Measurements from ENCODE around the gene PPP1R3F.
A peak's percentile ranks its signal among the peaks of the same experiment; 100 is the strongest.
"Not testable (repeated sequence)": the region's sequence is repeated elsewhere in the genome, so short reads cannot be mapped to it uniquely, and the experiment has no call there.

PPP1R3F gene

DNA sequence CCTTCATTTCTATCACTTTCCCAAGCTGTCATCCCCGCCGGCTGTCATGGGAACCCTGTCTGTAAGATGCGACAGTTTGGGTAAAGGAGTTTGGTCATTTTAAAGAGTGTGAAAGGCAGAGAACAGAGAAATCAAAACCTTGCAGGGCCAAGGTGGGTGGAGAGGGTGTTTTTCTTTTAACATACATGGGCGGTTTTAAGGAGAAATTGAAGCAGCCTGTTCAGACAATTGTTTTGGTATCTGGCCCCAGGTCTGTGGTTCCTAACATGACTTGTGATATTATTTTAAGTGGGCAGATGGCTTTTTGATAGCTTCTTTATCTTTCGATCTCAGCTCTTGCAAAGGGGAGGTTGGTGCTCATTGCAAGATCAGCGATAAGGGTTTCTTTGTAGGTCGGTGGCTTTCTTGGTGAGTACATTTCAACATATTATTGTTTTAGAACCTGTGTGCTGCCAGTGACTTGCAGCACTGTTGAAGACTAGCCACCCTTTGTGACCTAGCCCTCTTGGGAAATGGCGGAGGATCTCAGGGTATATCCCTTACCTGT lies 3.7 kb downstream of the PPP1R3F start:
- DNase-seq (ENCODE audit: low spot score): no peak

GRCh38 chrX:49276207-49276606 lies 6.6 kb downstream of the PPP1R3F start:
- no peak for DNase-seq (ENCODE audit: low spot score)

- DNase-seq (ENCODE audit: low spot score): peak; percentile 37
Observed at GRCh38 chrX:49276671-49277534, 7.3 kb downstream of the PPP1R3F start.

- no peak for DNase-seq (ENCODE audit: low spot score)
Observed at GRCh38 chrX:49277535-49277830, 7.9 kb downstream of the PPP1R3F start.

DNA sequence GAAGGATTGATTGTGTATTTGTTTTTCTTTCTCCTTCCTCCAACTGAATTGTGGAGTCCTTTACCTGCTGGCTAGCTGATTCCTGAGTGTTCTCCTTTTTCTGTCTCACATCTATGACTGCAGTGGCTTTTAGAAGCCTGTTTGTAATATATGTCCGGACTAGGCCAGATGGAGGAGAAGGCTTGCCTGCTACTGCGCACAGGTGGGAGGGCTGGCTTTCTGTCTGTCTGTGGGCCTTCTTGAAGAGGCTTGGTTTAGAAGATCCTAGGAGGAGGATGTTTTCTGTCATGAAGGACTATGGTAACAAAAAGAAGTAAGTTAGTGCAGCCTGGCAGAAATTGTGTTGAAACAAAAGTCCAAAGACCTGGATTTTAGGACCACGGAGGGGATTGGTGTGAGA lies 8.5 kb downstream of the PPP1R3F start:
- no peak for DNase-seq (ENCODE audit: low spot score)

- DNase-seq (ENCODE audit: low spot score): no peak
Observed at GRCh38 chrX:49282647-49283011, 13.0 kb downstream of the PPP1R3F start.

DNA sequence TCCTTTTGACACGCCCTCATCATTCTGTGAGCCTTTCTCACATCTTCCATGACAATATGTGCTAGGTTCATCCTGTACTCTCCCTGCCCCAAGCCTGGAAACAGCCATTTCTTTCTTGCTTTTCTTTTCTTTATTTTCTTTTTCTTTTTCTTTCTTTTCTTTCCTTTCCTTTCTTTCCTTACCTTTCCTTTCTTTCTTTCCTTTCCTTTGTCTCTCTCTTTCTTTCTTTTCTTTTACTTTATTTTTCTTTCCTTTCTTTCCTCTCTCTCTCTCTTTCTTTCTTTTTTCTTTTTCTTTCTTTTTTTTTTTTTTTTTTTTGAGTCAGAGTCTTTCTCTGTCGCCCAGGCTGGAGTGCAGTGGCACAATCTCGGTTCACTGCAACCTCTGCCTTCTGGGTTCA lies 14.6 kb downstream of the PPP1R3F start:
- no peak for DNase-seq (ENCODE audit: low spot score)

DNA sequence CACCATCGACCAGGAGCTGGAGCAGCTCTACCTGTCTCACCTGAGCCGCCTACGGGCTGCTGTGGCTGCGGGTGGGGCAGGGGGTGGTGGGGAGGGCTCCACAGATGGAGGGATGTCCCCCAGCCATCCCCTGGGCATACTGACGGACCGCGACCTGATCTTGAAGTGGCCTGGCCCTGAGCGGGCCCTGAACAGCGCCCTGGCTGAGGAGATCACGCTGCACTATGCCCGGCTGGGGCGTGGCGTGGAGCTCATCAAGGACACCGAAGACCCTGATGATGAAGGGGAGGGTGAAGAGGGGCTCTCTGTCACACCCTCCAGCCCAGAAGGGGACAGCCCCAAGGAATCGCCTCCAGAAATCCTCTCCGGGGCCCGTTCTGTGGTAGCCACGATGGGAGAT lies 16.5 kb downstream of the PPP1R3F start:
- no peak for DNase-seq (ENCODE audit: low spot score)

DNA sequence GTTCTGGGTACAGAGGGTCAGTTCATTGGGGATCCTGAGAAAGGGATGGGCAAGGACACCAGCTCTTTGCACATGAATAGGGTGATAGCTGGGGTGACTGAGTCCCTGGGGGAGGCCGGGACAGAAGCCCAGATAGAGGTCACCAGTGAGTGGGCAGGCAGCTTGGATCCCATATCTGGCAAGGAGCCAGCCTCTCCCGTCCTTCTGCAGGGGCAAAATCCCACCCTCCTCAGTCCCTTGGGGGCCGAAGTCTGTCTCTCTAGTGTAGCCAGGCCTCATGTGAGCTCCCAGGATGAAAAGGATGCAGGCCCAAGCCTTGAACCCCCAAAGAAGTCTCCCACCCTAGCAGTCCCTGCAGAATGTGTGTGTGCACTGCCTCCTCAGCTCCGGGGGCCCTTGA lies 17.0 kb downstream of the PPP1R3F start:
- no peak for DNase-seq (ENCODE audit: low spot score)

DNA sequence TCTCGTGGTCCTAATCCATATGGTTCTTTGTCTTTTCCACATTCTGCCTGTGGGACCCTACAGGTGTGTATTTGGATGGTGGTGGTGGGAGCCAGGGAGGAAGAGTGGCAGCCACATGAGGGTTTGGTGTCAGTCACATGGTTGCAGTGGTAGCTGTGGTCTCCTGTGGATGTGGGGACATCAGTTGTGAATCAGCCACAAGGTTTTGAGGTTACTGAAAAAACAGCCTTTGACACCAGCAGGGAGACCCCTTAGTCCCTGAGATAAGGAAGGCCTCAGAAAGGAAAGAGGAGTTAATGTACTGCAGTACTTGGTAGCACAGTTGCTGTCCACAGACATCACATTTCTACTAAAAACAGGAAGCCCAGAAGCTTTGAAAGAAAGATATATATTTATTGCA lies 18.1 kb downstream of the PPP1R3F start:
- no peak for DNase-seq (ENCODE audit: low spot score)

DNA sequence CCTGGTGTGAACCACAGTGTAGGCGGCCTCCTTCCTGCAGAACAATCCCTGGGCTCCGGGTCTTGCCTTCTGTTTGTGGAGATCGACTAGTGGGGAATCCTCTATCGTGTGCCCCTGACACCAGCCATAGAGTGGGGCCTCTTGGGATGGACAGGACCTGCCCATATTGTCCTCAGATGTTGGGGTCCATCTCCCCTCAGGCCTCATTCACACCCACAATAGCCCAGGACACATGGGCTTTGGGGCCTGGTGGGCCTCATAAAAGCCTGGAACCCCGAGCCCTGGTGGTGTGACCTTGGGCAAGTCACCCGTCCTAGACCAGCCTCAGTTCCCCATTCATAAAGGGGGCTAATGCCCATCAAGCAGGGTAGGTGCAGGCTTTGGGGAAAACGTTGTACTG lies 20.6 kb downstream of the PPP1R3F start:
- DNase-seq (ENCODE audit: low spot score): no peak

GRCh38 chrX:49291615-49292337 lies 22.2 kb downstream of the PPP1R3F start:
- peak; percentile 70 for DNase-seq (ENCODE audit: low spot score)

DNA sequence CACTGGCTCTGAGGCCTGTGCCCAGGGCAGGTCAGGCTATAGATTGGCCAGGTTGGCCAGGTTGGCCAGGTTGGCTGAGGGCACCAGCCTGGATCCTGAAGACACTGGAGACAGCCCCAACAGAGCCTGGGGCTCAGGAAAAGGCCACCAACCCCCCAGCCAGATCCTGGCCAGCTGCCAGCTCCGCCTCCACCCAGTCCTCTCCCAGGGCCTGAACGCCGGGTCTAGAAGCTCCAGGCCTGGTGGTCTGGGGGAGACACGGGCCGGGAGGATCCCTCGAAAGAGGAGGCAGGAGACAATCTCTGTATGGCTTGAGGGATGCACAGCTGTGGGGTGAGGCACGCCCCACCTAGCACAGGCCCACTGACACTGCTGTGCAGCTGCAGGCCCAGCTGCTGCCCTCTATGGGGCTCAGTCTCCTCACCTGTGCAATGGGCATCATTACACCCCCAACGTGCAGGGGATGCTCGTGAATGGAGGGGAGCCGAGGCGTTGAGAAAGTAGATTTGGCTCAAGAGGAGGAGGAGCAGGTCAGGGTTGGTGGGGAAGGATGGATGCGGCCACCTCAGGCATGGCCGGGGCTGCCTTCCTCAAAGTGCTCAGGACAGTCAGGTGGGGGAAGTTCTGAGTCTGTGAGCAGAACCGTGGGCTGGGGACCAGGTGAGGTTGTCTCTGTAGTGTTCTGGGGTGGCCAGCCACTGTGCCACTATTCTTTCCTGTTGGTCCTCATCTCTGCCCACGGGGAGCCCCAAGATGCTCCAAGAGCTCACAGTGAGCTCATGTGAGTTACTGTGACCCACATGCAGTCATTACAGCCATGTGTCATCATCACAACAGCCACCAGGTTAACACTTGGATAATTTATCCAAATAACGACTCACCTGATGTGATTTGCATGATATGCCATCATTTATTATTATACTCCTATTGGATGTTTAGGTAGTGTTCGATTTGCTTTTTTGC lies 23.1 kb downstream of the PPP1R3F start:
- DNase-seq (ENCODE audit: low spot score): no peak

DNA sequence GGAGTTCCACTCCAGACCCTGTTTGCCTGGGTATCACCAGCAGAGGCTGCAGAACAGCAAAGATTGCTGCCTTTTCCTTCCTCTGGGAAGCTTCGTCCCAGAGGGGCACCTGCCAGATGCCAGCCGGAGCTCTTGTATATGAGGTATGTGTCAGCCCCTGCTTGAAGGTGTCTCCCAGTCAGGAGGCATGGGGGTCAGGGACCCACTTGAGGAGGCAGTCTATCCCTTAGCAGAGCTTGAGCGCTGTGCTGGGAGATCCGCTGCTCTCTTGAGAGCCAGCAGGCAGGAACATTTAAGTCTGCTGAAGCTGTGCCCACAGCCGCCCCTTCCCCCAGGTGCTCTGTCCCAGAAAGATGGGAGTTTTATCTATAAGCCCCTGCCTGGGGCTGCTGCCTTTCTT lies 29.7 kb downstream of the PPP1R3F start:
- DNase-seq (ENCODE audit: low spot score): not testable (repeated sequence)

GRCh38 chrX:49300703-49301102 lies 31.1 kb downstream of the PPP1R3F start:
- no peak for DNase-seq (ENCODE audit: low spot score)

DNA sequence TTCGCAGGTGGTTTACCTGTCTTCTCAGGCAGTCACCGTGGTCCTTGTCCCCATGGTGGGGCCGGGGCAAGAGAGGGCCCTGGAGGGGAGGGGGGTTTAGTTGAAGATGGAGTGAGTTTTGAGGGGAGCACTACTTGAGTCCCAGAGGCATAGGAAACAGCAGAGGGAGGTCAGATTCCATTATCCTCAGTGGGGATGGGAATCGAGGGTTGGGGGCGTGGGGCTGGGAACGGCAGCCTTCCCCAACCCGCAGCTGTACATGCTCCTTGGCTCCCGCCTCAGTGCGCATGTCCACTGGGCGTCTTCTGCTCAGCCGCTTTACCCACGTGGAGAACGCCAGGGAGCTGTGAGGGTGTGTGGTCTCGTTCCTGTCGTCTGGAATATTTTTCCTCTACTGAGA lies 33.8 kb downstream of the PPP1R3F start, which contains the start of gene GAGE10:
Gene GAGE10 (plus strand): TSS at position 301 of the 400 bp plus-strand sequence. CDS start 1,214 bp downstream, outside the sequence.
- DNase-seq (ENCODE audit: low spot score): no peak

GRCh38 chrX:49307775-49308174 lies 38.2 kb downstream of the PPP1R3F start:
- DNase-seq (ENCODE audit: low spot score): not testable (repeated sequence)

- no peak for DNase-seq (ENCODE audit: low spot score)
Observed at GRCh38 chrX:49308604-49309269, 39.1 kb downstream of the PPP1R3F start.

DNA sequence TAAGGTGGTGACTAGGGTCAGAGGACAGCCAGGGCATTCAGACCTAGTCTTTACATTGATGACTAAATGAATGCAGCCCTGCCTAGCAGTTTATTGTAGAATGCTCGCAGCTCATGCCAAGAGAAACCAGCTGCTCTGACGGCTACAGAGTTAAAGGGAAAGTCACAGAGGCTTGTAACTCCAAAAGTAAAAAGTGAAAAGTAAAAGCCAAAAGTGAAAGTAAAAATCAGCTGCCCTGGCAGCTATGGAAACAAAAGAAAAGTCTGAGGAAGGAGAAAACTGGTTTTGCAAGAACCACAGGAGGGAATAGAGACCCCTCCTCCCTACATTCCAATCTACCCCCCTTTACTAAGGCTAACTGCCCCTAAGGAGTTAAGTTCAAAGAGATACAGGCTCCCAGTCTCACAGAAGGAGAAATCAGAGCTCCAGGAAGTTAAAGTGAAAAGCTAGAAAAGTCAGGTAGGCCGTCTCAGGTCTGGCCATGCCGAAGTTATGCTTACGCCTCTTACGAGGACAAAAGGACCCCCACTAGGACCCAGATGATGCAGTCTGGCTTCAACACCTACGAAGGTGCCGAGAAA lies 39.9 kb downstream of the PPP1R3F start:
- no peak for DNase-seq (ENCODE audit: low spot score)

DNA sequence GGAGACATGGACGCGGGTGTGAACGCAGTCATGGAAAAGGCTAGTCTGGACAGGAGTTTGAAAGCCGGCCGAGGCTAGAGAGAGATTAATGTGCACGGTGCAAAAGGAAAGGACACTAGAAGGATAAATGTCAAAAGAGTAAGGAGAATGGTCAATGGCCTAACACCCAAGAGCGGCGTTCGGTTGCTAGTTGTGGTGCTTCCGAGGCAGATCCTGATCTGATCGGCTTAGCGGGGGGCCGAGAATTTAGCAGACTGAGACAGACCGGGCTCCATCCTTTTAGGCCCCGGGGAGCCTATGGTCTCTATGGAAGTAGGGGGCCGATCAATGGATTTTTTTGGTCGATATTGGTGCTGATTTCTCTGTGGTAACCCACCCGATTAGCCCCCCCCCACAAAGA lies 40.8 kb downstream of the PPP1R3F start:
- DNase-seq (ENCODE audit: low spot score): no peak

GRCh38 chrX:49312176-49312575 lies 42.6 kb downstream of the PPP1R3F start:
- no peak for DNase-seq (ENCODE audit: low spot score)
